HG03103 (cell line): ENCODE data around the gene TXLNG.
"Not testable (repeated sequence)": the region's sequence is repeated elsewhere in the genome, so short reads cannot be mapped to it uniquely, and the experiment has no call there.

ENCODE experiments used
- ATAC-seq: cut with Tn5 transposase; IDR thresholded peaks from one replicate; pipeline ENCODE4 v1.9.1; 2021; ENCODE audit warnings: low read depth; ENCODE audit not compliant: unreplicated experiment

Gene TXLNG

GRCh38 chrX:16784440-16784839, 1.8 kb upstream of the TXLNG start:
- not testable (repeated sequence) for ATAC-seq

GRCh38 chrX:16785247-16786138, 773 bp upstream of the TXLNG start:
- no peak for ATAC-seq

- ATAC-seq, result no peak
Observed at GRCh38 chrX:16786791-16787735, 797 bp downstream of the TXLNG start.

- no peak for ATAC-seq
Observed at GRCh38 chrX:16788477-16788876, 2.2 kb downstream of the TXLNG start.

GRCh38 chrX:16796298-16796697, 10.0 kb downstream of the TXLNG start:
- ATAC-seq, result no peak

GRCh38 chrX:16797358-16797757, 11.1 kb downstream of the TXLNG start:
- no peak for ATAC-seq

- ATAC-seq, result no peak
Observed at GRCh38 chrX:16797841-16798240, 11.6 kb downstream of the TXLNG start.

- peak; percentile 90 for ATAC-seq
Observed at GRCh38 chrX:16804923-16805464, 18.7 kb downstream of the TXLNG start.

GRCh38 chrX:16807548-16807947, 21.3 kb downstream of the TXLNG start:
- ATAC-seq, result no peak

- no peak for ATAC-seq
Observed at GRCh38 chrX:16807976-16808542, 21.8 kb downstream of the TXLNG start.

- ATAC-seq, result no peak
Observed at GRCh38 chrX:16814597-16814996, 28.3 kb downstream of the TXLNG start.

GRCh38 chrX:16819634-16820033, 33.4 kb downstream of the TXLNG start:
- no peak for ATAC-seq

- ATAC-seq, result no peak
Observed at GRCh38 chrX:16822723-16823122, 36.5 kb downstream of the TXLNG start.

GRCh38 chrX:16825264-16826035, 39.2 kb downstream of the TXLNG start:
- no peak for ATAC-seq

GRCh38 chrX:16826207-16826606, 39.9 kb downstream of the TXLNG start:
- ATAC-seq, result no peak

GRCh38 chrX:16827225-16827624, 41.0 kb downstream of the TXLNG start:
- no peak for ATAC-seq

- no peak for ATAC-seq
Observed at GRCh38 chrX:16828124-16828908, 42.0 kb downstream of the TXLNG start.

- ATAC-seq, result no peak
Observed at GRCh38 chrX:16832301-16832700, 46.0 kb downstream of the TXLNG start.

GRCh38 chrX:16834806-16835205, 48.5 kb downstream of the TXLNG start:
- ATAC-seq, result no peak
